WTC11 (cell line): ENCODE results near the gene SSBP2.

Experiments used
- ATF1 ChIP-seq: sonication (generic); formaldehyde crosslinking; IDR thresholded peaks from 2 replicates; pipeline ENCODE4 v1.8.1; 2023; ENCODE audit warnings: mild to moderate bottlenecking, moderate library complexity, missing genetic modification reagents
- CTCF ChIP-seq: fragments of 200-600 bp; IDR thresholded peaks from 2 replicates; pipeline ENCODE4 v1.8.0; 2022; ENCODE audit warnings: antibody characterized with exemption
- NR3C1 ChIP-seq: sonication (generic); formaldehyde crosslinking; conservative IDR thresholded peaks from 2 replicates; pipeline ENCODE4 v1.8.1; 2023; ENCODE audit warnings: low read depth, mild to moderate bottlenecking, missing genetic modification reagents
- PRRX2 ChIP-seq: fragments of 250-450 bp; sonication (Bioruptor Pico); IDR thresholded peaks from 2 replicates; pipeline ENCODE4 v1.8.0; 2021; ENCODE audit warnings: mild to moderate bottlenecking
- ZBTB21 ChIP-seq: sonication (generic); formaldehyde crosslinking; IDR thresholded peaks from 2 replicates; pipeline ENCODE4 v1.8.1; 2023; ENCODE audit warnings: mild to moderate bottlenecking, missing genetic modification reagents, borderline replicate concordance
- TF ChIP-seq, protein P1 (sequence below): fragments of 250-450 bp; sonication (Bioruptor Pico); IDR thresholded peaks from 2 replicates; pipeline ENCODE4 v2.1.2; 2022; ENCODE audit warnings: mild to moderate bottlenecking, moderate library complexity
- TF ChIP-seq, protein P2 (sequence below): sonication (generic); formaldehyde crosslinking; IDR thresholded peaks from 2 replicates; pipeline ENCODE4 v1.8.0; 2023; ENCODE audit warnings: missing genetic modification reagents
- TF ChIP-seq, protein P3 (sequence below): sonication (generic); formaldehyde crosslinking; IDR thresholded peaks from 2 replicates; pipeline ENCODE4 v1.8.1; 2023; ENCODE audit warnings: mild to moderate bottlenecking, missing genetic modification reagents
- TF ChIP-seq, protein P4 (sequence below): sonication (generic); formaldehyde crosslinking; IDR thresholded peaks from 2 replicates; pipeline ENCODE4 v1.8.0; 2022; ENCODE audit warnings: mild to moderate bottlenecking, missing genetic modification reagents

- TF ChIP-seq, protein P1, sequence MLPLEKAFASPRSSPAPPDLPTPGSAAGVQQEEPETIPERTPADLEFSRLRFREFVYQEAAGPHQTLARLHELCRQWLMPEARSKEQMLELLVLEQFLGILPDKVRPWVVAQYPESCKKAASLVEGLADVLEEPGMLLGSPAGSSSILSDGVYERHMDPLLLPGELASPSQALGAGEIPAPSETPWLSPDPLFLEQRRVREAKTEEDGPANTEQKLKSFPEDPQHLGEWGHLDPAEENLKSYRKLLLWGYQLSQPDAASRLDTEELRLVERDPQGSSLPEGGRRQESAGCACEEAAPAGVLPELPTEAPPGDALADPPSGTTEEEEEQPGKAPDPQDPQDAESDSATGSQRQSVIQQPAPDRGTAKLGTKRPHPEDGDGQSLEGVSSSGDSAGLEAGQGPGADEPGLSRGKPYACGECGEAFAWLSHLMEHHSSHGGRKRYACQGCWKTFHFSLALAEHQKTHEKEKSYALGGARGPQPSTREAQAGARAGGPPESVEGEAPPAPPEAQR (CRISPR knock-in tag), result no peak
- TF ChIP-seq ZBTB21 (CRISPR knock-in tag), result no peak
- TF ChIP-seq CTCF, result no peak
- TF ChIP-seq ATF1 (CRISPR knock-in tag), result no peak
- TF ChIP-seq, protein P2, sequence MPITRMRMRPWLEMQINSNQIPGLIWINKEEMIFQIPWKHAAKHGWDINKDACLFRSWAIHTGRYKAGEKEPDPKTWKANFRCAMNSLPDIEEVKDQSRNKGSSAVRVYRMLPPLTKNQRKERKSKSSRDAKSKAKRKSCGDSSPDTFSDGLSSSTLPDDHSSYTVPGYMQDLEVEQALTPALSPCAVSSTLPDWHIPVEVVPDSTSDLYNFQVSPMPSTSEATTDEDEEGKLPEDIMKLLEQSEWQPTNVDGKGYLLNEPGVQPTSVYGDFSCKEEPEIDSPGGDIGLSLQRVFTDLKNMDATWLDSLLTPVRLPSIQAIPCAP (CRISPR knock-in tag), result no peak
- TF ChIP-seq, protein P3, sequence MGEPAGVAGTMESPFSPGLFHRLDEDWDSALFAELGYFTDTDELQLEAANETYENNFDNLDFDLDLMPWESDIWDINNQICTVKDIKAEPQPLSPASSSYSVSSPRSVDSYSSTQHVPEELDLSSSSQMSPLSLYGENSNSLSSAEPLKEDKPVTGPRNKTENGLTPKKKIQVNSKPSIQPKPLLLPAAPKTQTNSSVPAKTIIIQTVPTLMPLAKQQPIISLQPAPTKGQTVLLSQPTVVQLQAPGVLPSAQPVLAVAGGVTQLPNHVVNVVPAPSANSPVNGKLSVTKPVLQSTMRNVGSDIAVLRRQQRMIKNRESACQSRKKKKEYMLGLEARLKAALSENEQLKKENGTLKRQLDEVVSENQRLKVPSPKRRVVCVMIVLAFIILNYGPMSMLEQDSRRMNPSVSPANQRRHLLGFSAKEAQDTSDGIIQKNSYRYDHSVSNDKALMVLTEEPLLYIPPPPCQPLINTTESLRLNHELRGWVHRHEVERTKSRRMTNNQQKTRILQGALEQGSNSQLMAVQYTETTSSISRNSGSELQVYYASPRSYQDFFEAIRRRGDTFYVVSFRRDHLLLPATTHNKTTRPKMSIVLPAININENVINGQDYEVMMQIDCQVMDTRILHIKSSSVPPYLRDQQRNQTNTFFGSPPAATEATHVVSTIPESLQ (CRISPR knock-in tag), result no peak
- TF ChIP-seq, protein P4, sequence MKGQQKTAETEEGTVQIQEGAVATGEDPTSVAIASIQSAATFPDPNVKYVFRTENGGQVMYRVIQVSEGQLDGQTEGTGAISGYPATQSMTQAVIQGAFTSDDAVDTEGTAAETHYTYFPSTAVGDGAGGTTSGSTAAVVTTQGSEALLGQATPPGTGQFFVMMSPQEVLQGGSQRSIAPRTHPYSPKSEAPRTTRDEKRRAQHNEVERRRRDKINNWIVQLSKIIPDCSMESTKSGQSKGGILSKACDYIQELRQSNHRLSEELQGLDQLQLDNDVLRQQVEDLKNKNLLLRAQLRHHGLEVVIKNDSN (CRISPR knock-in tag), result no peak
- no peak for TF ChIP-seq PRRX2
- TF ChIP-seq NR3C1 (CRISPR knock-in tag), result no peak
These were observed 1.7 kb downstream of the SSBP2 start for GRCh38 chr5:81749192-81749560.
